HFF-Myc (cell line): Measurements from ENCODE around the gene OSBPL6.

Experiments used
- DNase-seq: peaks from one replicate; pipeline ENCODE4 v3.0.0-alpha.2; 2011; ENCODE audit warnings: low read depth; ENCODE audit errors: extremely low read depth
- H3K4me3 ChIP-seq: replicated peaks from 2 replicates; pipeline ENCODE4 v1.5.1; 2011; ENCODE audit warnings: low read depth, mild to moderate bottlenecking, control low read depth, low read length
- TF ChIP-seq, protein P1 (sequence below): IDR thresholded peaks from 2 replicates; pipeline ENCODE4 v1.5.1; 2012; ENCODE audit warnings: mild to moderate bottlenecking, low read depth, low read length, control low read depth; ENCODE audit errors: missing control alignments

OSBPL6 gene

DNA sequence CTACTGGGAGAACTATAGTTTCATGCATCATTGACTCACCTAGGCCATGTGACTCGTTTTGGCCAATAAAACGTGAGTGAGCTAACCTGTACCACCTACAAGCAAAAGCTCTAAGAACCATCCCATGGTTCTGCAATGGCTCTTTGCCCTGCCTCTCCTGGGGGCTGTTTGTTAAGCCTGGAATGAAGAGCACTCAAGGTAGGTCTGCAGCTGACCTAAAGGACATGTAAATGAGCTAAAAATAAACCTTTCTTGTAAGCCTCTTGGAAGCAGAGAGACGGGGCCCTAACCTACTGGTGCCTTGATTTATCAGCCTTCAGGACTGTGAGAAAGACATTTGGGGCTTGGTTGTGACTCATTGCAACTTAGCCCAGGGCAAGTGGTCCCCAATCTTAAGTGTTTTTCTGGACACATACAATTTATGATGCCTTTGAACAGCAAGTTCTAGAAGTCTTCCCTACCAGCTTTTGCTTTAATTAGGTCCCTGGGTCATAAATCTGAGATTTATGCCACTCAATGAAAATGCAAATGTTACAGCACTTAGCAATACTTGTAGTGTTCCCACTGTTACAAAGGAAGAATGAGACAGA is 107.4 kb downstream of the OSBPL6 start:
- no peak for DNase-seq
- no peak overlapping the region for H3K4me3 ChIP-seq
- TF ChIP-seq, protein P1, sequence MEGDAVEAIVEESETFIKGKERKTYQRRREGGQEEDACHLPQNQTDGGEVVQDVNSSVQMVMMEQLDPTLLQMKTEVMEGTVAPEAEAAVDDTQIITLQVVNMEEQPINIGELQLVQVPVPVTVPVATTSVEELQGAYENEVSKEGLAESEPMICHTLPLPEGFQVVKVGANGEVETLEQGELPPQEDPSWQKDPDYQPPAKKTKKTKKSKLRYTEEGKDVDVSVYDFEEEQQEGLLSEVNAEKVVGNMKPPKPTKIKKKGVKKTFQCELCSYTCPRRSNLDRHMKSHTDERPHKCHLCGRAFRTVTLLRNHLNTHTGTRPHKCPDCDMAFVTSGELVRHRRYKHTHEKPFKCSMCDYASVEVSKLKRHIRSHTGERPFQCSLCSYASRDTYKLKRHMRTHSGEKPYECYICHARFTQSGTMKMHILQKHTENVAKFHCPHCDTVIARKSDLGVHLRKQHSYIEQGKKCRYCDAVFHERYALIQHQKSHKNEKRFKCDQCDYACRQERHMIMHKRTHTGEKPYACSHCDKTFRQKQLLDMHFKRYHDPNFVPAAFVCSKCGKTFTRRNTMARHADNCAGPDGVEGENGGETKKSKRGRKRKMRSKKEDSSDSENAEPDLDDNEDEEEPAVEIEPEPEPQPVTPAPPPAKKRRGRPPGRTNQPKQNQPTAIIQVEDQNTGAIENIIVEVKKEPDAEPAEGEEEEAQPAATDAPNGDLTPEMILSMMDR: no peak

DNA sequence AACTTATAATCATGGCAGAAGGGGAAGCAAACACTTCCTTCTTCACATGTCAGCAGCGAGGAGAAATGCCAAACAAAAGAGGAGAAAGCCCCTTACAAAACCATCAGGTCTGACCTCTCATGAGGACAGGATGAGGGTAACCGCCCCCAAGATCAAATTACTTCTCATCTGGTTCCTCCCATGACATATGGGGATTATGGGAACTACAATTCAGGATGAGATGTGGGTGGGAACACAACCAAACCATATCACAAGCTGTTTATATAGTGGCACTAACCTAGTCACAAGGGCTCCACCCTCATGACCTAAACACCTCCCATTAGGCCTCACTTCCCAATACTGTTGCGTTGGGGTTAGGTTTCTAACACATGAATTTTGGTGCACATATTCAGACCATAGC is 110.0 kb downstream of the OSBPL6 start:
- DNase-seq: peak; percentile 6
- H3K4me3 ChIP-seq: no peak overlapping the region
- TF ChIP-seq, protein P1: no peak

DNA sequence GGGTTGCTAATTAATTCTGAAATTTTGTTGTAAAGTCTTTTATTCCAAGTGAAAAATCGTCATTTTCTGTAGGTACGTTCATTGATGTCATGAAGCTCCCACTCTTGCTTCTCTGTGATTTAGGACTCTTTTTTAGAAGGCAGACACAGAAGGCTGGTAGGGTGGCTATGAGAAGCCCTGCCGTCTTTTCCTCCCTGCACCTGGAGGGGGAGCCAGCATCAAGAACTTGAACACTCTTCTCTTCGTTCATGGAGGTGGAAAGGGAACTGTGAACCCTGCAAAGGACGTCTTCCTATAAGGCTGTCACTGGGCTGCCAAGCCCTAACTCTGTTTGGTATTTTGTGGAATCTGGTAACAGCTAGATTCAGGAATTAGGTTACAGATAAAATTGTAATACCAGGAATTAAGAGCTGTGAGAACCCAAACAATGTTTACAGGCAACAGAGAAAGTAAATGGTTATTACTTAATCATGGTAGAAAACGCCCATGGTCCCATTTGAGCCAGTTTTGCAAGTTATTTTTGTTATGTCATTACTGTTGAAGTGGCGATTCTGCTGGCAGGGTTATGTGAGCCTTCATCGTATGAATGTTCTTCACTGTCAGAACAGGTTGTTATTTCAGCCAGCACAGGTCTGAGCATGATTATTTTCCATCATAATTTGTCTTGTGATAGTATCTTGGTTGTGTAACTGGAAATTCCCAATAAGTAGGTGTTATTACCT is 112.2 kb downstream of the OSBPL6 start:
- DNase-seq: peak; percentile 16
- TF ChIP-seq, protein P1: peak; percentile 71
- no peak overlapping the region for H3K4me3 ChIP-seq

DNA sequence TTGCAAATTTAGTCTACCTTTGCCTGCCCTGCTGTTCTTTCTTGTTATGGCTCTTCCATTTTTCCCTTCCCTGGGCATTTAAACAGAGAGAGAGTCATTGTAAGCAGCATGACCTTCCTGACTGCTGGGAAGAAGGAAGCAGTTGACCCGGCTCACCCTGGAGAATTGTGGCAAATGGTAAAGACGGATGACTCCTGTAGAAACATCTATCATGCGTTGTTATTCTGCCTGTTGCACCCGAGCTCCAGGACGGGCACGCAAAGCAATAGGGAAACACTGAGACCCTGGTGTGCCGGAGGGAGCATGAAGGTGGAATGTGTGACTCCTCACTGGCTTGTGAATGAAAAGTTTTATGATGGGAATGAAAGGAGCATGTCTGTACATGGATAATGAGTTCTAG is 113.3 kb downstream of the OSBPL6 start:
- TF ChIP-seq, protein P1: no peak
- no peak overlapping the region for H3K4me3 ChIP-seq
- DNase-seq: no peak

DNA sequence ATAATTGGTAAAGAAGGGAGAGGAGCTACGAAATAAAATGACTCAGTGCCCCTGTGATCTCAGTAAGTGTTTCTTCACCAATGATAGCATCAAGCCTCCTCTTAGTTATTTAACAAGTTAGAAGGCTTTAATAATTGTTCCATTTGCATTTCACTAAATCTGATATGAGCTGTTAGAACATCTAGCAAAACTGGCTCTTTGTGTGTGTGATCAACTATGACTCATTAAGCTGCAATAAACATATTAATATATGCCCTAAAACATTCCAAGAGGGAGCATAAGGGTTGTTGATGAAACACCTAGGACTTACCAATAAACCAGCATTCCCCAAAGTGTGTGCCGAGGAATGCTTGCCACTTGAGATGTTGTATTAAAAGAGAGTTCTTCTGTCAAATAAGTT is 115.2 kb downstream of the OSBPL6 start:
- TF ChIP-seq, protein P1: no peak
- no peak overlapping the region for H3K4me3 ChIP-seq
- no peak for DNase-seq

DNA sequence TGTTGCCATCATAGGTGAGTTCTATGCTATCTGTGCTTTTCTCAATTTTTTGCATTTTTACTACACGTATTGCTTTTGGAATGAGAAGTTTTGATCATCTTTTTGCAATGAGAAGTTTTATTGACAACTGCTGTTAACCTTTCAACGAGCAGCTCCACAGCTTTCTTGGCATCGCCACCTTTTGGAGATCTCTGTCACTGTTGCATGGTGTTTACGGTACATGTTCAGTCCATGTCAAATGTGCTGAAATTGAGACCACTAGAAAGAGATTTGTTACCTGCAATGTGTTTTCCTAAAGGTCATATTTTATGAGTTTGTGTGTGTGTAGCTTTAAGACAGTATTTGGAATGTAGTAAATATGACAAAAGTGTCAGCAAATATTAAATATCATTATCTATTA is 120.8 kb downstream of the OSBPL6 start:
- TF ChIP-seq, protein P1: no peak
- no peak overlapping the region for H3K4me3 ChIP-seq
- no peak for DNase-seq
